ENCODE results near the gene GCDH.

Gene GCDH

DNA sequence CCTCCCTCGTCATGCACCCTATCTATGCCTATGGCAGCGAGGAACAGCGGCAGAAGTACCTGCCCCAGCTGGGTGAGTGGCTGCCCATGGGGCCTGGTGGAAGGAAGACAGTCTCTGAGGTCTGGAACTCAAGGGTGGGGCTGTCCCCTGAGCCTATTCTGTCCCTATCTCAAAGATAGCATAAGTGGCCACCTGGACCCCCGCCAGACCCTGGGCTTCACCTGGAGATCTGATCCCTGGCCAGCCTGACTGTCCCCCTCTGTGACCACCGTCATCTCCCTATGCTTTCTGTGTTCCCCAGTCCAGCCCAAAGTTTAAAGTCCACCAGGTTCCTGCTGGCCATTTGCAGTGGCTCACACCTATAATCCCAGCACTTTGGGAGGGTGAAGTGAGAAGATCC is 2.6 kb downstream of the GCDH start:
- Histone ChIP-seq H3K27me3 (ENCODE audit: low read depth, low read length) (no peaks in the 10 kb centered on the region), H3K4me2 (ENCODE audit: low read length) (no peak overlapping the region), H3K4me1 (ENCODE audit: low read length) (peaks cover 23% of the 10 kb centered on the region), H3K27ac (ENCODE audit: low read length) (no peak overlapping the region), H3K4me3 (ENCODE audit: low read length) (no peak overlapping the region), H3K79me2 (ENCODE audit: low read length) (peaks cover 20% of the 10 kb centered on the region), H3K9ac (ENCODE audit: low read length) (no peak overlapping the region), H4K20me1 (ENCODE audit: insufficient read depth, low read length) (no peaks in the 10 kb centered on the region; the same call in 1 of the 2 replicates), H3K36me3 (replicated peaks; ENCODE audit: low read depth, low read length) (peaks cover 34% of the 10 kb centered on the region), H3K9me3 (ENCODE audit: insufficient read depth, low read length) (no peaks in the 10 kb centered on the region), H2AFZ (ENCODE audit: low read depth, low read length) (no peak overlapping the region)
- TF ChIP-seq, protein P1, sequence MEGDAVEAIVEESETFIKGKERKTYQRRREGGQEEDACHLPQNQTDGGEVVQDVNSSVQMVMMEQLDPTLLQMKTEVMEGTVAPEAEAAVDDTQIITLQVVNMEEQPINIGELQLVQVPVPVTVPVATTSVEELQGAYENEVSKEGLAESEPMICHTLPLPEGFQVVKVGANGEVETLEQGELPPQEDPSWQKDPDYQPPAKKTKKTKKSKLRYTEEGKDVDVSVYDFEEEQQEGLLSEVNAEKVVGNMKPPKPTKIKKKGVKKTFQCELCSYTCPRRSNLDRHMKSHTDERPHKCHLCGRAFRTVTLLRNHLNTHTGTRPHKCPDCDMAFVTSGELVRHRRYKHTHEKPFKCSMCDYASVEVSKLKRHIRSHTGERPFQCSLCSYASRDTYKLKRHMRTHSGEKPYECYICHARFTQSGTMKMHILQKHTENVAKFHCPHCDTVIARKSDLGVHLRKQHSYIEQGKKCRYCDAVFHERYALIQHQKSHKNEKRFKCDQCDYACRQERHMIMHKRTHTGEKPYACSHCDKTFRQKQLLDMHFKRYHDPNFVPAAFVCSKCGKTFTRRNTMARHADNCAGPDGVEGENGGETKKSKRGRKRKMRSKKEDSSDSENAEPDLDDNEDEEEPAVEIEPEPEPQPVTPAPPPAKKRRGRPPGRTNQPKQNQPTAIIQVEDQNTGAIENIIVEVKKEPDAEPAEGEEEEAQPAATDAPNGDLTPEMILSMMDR (IDR thresholded peaks at IDR 0.05; ENCODE audit: low read depth, low read length), result no peak
- TF ChIP-seq EZH2phosphoT487 (IDR thresholded peaks at IDR 0.05; ENCODE audit: low read depth), result no peak

- Histone ChIP-seq H3K4me3 (ENCODE audit: low read length) (no peak overlapping the region), H3K4me1 (ENCODE audit: low read length) (peaks cover 40% of the 10 kb centered on the region), H3K36me3 (replicated peaks; ENCODE audit: low read depth, low read length) (peaks cover 37% of the 10 kb centered on the region), H3K9ac (ENCODE audit: low read length) (no peak overlapping the region), H3K4me2 (ENCODE audit: low read length) (no peak overlapping the region), H3K9me3 (ENCODE audit: insufficient read depth, low read length) (no peaks in the 10 kb centered on the region), H3K27me3 (ENCODE audit: low read depth, low read length) (no peaks in the 10 kb centered on the region), H3K79me2 (ENCODE audit: low read length) (peaks cover 17% of the 10 kb centered on the region), H4K20me1 (ENCODE audit: insufficient read depth, low read length) (no peaks in the 10 kb centered on the region; the same call in 1 of the 2 replicates), H2AFZ (ENCODE audit: low read depth, low read length) (no peak overlapping the region), H3K27ac (ENCODE audit: low read length) (no peak overlapping the region)
- TF ChIP-seq EZH2phosphoT487 (IDR thresholded peaks at IDR 0.05; ENCODE audit: low read depth), result no peak
- TF ChIP-seq, protein P1 (IDR thresholded peaks at IDR 0.05; ENCODE audit: low read depth, low read length), result no peak
These were observed 5.5 kb downstream of the GCDH start for GRCh38 chr19:12896460-12896859.

GRCh38 chr19:12899891-12900518 is 9.0 kb downstream of the GCDH start:
- peak overlapping the region; percentile 95 for H3K27ac ChIP-seq (ENCODE audit: low read length)
- H3K36me3 ChIP-seq (replicated peaks; ENCODE audit: low read depth, low read length), result peaks cover 31% of the 10 kb centered on the region
- H3K4me1 ChIP-seq (ENCODE audit: low read length), result peaks cover 35% of the 10 kb centered on the region
- H4K20me1 ChIP-seq (ENCODE audit: insufficient read depth, low read length), result no peaks in the 10 kb centered on the region
- peak overlapping the region; percentile 63 for H3K4me3 ChIP-seq (ENCODE audit: low read length)
- no peak overlapping the region for H2AFZ ChIP-seq (ENCODE audit: low read depth, low read length)
- H3K79me2 ChIP-seq (ENCODE audit: low read length), result peaks cover 3% of the 10 kb centered on the region; the same call in 1 of the 2 replicates
- no peaks in the 10 kb centered on the region for H3K9me3 ChIP-seq (ENCODE audit: insufficient read depth, low read length)
- peak overlapping the region; percentile 84 for H3K9ac ChIP-seq (ENCODE audit: low read length)
- no peak for TF ChIP-seq EZH2phosphoT487 (IDR thresholded peaks at IDR 0.05; ENCODE audit: low read depth)
- TF ChIP-seq, protein P1 (IDR thresholded peaks at IDR 0.05; ENCODE audit: low read depth, low read length), result peak; percentile 54
- no peaks in the 10 kb centered on the region for H3K27me3 ChIP-seq (ENCODE audit: low read depth, low read length)
- H3K4me2 ChIP-seq (ENCODE audit: low read length), result peak overlapping the region; percentile 74

DNA sequence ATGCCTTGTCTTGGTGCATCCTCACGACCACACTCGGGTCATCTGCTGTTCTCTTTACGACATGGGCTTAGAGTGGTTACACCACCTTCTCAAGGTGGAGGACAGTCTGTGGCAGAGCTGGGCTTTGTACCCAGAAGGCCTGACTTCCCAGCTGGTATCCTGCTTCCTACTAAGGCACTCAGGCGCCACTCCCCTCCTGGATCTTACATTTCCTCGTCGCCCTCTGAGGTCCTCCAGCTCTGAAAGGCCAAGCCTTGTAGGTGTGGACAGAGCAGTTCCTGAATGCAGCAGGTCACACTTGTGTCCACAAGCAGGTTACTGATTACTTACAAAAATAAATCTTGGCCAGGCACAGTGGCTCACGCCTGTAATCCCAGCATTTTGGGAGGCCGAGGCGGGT is 16.2 kb downstream of the GCDH start:
- no peaks in the 10 kb centered on the region for H3K27me3 ChIP-seq (ENCODE audit: low read depth, low read length)
- no peak overlapping the region for H3K4me2 ChIP-seq (ENCODE audit: low read length)
- no peak overlapping the region for H3K9ac ChIP-seq (ENCODE audit: low read length)
- no peak overlapping the region for H3K4me3 ChIP-seq (ENCODE audit: low read length)
- no peaks in the 10 kb centered on the region for H3K9me3 ChIP-seq (ENCODE audit: insufficient read depth, low read length)
- H3K79me2 ChIP-seq (ENCODE audit: low read length), result no peaks in the 10 kb centered on the region
- no peak overlapping the region for H2AFZ ChIP-seq (ENCODE audit: low read depth, low read length)
- no peaks in the 10 kb centered on the region for H4K20me1 ChIP-seq (ENCODE audit: insufficient read depth, low read length)
- peaks cover 10% of the 10 kb centered on the region for H3K36me3 ChIP-seq (replicated peaks; ENCODE audit: low read depth, low read length)
- TF ChIP-seq, protein P1 (IDR thresholded peaks at IDR 0.05; ENCODE audit: low read depth, low read length), result no peak
- TF ChIP-seq EZH2phosphoT487 (IDR thresholded peaks at IDR 0.05; ENCODE audit: low read depth), result no peak
- H3K27ac ChIP-seq (ENCODE audit: low read length), result no peak overlapping the region
- H3K4me1 ChIP-seq (ENCODE audit: low read length), result no peaks in the 10 kb centered on the region

Measured in OCI-LY3 (cell line).